Embryonic facial prominence (tissue), 1 donor: ENCODE results near the gene GH1.
"Not testable (repeated sequence)": the region's sequence is repeated elsewhere in the genome, so short reads cannot be mapped to it uniquely, and the experiment has no call there.

Experiments
- DNase-seq: peaks from one replicate; pipeline ENCODE4 v3.0.0-alpha.2; 2016; ENCODE audit errors: extremely low spot score

Gene GH1

DNA sequence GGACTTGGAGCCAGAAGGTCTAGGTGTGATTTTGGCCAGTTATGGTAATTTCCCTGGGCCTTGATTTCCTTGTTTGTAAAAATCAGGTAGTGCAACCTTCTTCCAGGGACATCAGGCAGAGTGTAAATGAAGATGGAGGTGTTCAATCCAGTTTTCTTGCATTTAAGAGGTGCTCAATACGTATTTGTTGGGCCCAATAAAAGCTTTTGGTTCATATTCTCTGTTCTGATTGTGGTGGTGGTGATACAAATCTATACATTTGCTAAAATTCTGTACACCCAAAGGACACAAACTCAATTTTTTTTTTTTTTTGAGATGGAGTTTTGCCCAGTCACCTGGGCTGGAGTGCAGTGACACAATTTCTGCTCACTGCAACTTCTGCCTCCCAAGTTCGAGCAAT, 7.5 kb upstream of the GH1 start:
- no peak for DNase-seq

- DNase-seq = no peak
These were observed 7.0 kb upstream of the GH1 start for GRCh38 chr17:63925615-63926014.

GRCh38 chr17:63922402-63922801, 3.8 kb upstream of the GH1 start:
- DNase-seq = not testable (repeated sequence)

DNA sequence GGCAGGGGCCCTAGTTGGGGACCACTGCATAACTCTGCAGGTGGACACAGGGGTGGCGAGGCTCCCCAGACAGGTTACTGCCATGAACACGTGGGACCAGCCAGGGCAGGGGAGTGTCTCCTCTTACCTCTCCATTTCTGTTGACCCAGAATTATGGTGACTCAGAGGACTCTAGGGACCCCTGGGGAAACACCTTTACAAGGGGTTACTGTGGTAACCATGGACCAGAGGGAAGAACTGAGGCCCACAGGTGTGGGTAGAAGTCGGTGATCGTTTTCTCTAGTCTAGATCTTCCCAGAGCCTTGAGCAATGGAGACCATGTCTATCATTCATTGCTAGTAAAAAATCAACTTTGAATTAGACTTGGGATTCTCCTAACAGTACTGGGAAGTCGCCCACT, 2.1 kb upstream of the GH1 start:
- DNase-seq = not testable (repeated sequence)

DNA sequence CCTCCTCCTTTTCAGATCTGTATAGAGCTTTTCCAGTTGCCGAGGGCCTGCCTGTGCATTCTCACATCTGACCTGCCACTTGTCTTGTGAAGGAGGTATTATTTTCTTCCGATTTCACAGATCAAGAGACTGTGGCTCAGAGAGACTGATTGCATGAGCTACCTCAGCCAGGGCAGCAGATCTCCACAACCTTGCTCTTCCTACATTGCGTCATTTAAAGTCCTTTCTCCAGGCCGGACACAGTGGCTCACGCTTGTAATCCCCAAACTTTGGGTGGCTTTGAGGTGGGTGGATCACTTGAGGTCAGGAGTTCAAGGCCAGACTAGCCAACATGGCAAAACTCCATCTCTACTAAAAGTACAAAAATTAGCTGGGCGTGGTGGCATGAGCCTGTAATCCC, 1.4 kb upstream of the GH1 start:
- not testable (repeated sequence) for DNase-seq

DNA sequence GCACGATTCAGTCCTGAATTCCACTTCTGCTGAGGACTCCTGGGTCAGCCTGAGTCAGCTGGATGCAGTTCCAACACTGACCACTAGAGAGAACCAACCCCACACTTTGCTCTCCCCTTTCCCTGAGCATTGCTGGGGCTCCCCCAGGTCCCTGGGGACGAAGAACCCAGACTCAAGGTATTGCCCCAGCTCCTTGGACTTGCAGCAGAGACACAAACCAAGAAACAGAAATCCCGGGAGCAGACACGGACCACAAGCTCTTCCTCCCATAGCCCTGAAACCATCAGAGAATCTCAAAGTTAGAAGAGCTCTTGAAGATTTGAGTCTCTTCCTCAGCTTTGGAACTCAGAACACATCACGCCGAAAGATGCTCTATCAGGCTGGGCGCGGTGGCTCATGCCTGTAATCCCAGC, 678 bp upstream of the GH1 start:
- DNase-seq = no peak

DNA sequence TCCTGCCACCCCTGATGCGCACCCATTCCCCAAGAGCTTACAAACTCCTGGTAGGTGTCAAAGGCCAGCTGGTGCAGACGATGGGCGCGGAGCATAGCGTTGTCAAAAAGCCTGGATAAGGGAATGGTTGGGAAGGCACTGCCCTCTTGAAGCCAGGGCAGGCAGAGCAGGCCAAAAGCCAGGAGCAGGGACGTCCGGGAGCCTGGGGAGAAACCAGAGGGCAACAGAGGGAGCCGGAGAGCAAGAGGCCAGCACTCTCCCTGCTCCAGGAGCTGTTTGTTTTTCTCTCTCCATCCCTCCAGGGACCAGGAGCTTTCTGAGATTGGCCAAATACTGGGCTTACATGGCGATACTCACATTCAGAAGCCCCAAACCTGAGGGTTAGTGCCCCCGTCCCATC, 334 bp downstream of the GH1 start:
- DNase-seq = no peak

DNA sequence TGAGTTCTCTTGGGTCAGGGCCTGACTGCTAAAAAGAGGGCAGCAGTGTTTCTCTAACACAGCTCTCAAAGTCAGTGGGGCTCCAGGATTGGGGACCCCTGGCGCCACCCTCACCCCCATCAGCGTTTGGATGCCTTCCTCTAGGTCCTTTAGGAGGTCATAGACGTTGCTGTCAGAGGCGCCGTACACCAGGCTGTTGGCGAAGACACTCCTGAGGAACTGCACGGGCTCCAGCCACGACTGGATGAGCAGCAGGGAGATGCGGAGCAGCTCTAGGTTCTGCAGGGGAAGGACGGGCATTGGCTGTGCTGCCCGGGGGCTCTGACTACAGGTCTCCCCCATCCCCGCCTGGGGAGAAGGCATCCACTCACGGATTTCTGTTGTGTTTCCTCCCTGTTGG, 993 bp downstream of the GH1 start:
- DNase-seq = no peak

DNA sequence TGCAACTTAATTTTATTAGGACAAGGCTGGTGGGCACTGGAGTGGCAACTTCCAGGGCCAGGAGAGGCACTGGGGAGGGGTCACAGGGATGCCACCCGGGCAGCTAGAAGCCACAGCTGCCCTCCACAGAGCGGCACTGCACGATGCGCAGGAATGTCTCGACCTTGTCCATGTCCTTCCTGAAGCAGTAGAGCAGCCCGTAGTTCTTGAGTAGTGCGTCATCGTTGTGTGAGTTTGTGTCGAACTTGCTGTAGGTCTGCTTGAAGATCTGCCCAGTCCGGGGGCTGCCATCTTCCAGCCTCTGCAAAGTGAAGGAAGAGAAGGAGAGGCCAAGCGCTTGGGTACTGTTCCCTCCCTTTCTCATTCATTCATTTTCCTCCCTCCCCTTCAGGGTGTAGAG, 1.4 kb downstream of the GH1 start:
- DNase-seq = not testable (repeated sequence)

DNA sequence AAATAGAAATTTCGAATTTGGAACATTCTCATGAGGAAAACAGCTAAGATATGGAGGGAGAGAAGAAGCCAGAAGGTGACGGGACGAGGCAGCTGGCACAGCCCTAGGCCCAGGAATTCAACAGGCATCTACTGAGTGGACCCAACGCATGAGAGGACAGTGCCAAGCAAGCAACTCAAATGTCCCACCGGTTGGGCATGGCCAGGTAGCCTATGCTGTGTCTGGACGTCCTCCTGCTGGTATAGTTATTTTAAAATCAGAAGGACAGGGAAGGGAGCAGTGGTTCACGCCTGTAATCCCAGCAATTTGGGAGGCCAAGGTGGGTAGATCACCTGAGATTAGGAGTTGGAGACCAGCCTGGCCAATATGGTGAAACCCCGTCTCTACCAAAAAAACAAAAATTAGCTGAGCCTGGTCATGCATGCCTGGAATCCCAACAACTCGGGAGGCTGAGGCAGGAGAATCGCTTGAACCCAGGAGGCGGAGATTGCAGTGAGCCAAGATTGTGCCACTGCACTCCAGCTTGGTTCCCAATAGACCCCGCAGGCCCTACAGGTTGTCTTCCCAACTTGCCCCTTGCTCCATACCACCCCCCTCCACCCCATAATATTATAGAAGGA, 2.0 kb downstream of the GH1 start:
- DNase-seq = no peak

DNA sequence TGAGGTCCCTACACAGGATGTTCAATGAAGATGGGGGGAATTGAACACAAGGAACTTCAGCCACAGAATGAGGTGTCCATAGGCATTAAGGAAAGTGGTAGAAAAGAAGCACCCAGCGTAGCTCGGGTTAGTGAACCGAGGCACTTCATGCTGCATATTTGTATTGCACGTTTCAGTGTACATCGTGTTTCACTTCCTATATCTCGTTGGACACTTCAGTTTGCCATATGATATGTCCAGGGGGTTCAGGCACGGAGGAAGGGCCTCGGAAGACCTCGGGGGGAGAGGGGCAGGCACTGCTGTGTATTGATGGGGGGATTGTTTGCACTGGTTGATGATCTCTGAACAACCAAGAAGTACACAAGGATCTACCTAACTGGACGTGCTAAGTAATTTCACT, 2.9 kb downstream of the GH1 start:
- DNase-seq = not testable (repeated sequence)

DNA sequence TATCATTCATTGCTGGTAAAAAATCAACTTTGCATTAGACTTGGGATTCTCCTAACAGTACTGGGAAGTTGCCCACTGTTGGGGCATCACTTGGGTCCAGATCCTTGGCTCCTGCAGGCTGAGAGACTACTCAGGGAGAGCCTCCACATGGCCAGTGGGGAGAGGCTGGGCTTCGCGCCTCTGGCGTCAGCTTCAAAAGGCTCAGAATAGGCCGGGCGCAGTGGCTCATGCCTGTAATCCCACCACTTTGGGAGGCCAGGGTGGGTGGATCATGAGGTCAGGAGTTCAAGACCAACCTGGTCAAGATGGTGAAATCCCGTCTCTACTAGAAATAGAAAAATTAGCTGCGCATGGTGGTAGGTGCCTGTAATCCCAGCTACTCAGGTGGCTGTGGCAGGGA, 4.2 kb downstream of the GH1 start:
- no peak for DNase-seq

DNA sequence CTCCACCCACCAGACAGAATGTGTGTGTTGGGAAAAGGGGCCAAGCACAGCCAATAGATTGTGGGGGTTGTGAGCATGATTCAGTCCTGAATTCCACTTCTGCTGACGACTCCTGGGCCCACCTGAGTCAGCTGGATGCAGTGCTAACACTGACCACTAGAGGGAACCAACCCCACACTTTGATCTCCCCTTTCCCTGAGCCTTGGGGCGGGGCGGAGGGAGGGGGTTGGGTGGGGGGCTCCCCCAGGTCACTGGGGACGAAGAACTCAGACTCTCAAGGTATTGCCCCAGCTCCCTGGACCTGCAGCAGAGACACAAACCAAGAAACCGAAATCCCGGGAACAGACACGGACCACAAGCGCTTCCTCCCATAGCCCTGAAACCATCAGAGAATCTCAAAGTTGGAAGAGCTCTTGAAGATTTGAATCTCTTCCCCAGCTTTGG, 7.0 kb downstream of the GH1 start:
- no peak for DNase-seq

- no peak for DNase-seq
These were observed 7.5 kb downstream of the GH1 start, which contains the start of gene CSHL1 for GRCh38 chr17:63911041-63911635. Gene CSHL1 (minus strand): TSS chr17:63911258. CDS start chr17:63911196, 62 bp downstream.

GRCh38 chr17:63910096-63910495, 8.5 kb downstream of the GH1 start:
- DNase-seq = no peak

DNA sequence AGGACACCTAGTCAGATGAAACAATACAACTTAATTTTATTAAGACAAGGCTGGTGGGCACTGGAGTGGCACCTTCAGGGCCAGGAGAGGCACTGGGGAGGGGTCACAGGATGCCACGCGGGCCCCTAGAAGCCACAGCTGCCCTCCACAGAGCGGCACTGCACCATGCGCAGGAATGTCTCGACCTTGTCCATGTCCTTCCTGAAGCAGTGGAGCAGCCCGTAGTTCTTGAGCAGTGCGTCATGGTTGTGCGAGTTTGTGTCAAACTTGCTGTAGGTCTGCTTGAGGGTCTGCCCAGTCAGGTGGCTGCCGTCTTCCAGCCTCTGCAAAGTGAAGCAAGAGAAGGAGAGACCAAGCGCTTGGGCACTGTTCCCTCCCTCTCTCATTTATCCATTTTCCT, 9.1 kb downstream of the GH1 start:
- not testable (repeated sequence) for DNase-seq

- not testable (repeated sequence) for DNase-seq
These were observed 11.4 kb downstream of the GH1 start for GRCh38 chr17:63907161-63907778.

DNA sequence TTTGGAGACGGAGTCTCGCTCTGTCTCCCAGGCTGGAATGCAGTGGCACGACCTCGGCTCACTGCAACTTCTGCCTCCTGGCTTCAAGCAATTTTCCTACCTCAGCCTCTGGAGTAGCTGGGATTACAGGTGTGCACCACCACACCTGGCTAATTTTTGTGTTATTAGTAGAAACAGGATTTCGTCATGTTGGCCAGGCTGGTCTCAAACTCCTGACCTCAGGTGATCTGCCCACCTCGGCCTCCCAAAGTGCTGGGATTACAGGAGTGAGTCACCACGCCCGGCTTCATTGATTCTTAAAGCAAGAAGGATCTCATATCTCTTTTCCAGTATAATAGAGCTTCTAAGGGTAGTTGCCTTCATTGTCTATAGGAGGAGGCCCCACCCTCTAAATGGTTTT, 13.8 kb downstream of the GH1 start:
- DNase-seq = not testable (repeated sequence)

DNA sequence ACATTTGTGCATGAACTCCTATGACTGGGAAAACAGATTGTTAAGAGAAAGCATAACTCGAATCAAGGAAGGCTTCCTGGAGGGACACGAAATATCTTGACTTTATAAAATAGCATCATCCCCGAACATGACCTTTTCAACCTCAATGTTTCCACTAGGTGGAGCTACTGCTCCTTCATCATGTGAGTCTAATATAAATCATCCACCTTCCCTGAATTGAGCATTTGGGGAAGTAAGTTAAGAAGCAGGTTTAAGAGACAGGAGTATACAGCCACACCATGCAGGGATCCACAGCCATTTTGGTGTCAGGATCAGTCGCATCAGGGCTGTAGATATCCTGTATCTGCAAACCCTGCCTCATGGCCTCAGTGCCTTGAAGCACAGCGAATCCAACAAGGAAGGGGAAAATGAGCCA, 14.8 kb downstream of the GH1 start:
- DNase-seq = not testable (repeated sequence)

- DNase-seq = not testable (repeated sequence)
These were observed 16.7 kb downstream of the GH1 start for GRCh38 chr17:63901971-63902370.

DNA sequence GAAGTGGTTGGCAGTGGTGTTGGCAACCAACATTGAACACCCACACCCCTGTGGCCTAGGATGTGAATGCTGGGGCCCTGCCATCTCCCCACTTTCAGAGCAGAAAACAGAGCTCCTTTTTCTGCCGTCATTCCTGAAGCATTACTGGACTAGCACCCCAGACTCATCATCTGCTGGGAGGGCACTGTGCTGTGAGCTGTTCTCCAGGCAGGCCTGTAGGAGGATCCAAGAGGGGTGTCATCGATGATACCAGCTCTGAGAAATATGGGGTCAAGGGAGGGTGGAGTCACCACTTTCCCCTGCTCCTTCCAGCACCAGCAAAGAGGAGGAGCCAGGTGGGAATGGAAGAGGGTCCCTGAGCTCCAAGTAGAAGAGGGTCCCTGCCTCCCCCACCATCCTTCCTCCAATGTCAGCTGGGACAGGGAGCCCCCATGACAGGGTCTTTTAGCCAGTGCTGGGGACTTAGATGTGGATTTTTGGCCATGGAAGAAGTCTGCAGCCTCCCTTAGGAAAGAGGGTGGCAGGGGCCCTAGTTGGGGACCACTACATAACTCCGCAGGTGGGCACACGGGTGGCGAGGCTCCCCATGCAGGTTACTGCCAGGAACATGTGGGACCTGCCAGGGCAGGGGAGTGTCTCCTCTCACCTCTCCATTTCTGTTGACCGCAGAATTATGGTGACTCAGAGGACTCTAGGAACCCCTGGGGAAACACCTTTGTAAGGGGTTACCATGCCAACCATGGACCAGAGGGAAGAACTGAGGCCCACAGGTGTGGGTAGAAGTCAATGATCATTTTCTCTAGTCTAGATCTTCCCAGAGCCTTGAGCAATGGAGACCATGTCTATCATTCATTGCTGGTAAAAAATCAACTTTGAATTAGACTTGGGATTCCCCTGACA, 19.5 kb downstream of the GH1 start:
- not testable (repeated sequence) for DNase-seq
